Uterus (tissue), 4 donors: ENCODE results near the gene ZFX. TPM values are rescaled to one million over a fixed set of nuclear protein-coding genes. Genes with fewer than 3 reads are reported as not detected.
"Not testable (repeated sequence)": the region's sequence is repeated elsewhere in the genome, so short reads cannot be mapped to it uniquely, and the experiment has no call there.

ENCODE experiments used
- DNase-seq, 2 donors: peaks; one replicate each; pipeline ENCODE4 v3.0.0-alpha.2; 2019 to 2020
- H3K27ac ChIP-seq, 2 donors: fragments of 200-600 bp; sonication (generic); 1 replicate in 1 of 2; 2 replicates in 1 of 2; pipeline ENCODE4 v1.5.1; 2016 to 2018
- H3K27me3 ChIP-seq, 2 donors: fragments of 200-600 bp; sonication (generic); one replicate each; pipeline ENCODE4 v1.5.1; 2018 to 2019; ENCODE audit warnings: control low read depth in 1 of 2
- H3K36me3 ChIP-seq, 2 donors: fragments of 200-600 bp; sonication (generic); one replicate each; pipeline ENCODE4 v1.5.1; 2019; ENCODE audit warnings: control low read depth in 1 of 2
- H3K4me1 ChIP-seq, 2 donors: fragments of 200-600 bp; sonication (generic); one replicate each; pipeline ENCODE4 v1.5.1; 2018 to 2019; ENCODE audit warnings: control low read depth in 1 of 2
- H3K4me3 ChIP-seq, 2 donors: fragments of 200-600 bp; sonication (generic); 1 replicate in 1 of 2; 2 replicates in 1 of 2; pipeline ENCODE4 v1.5.1; 2018 to 2019; ENCODE audit warnings: mild to moderate bottlenecking in 1 of 2
- H3K9me3 ChIP-seq, 2 donors: fragments of 200-600 bp; sonication (generic); one replicate each; pipeline ENCODE4 v1.5.1; 2019; ENCODE audit warnings: control low read depth in 1 of 2
- CTCF ChIP-seq, 4 experiments: fragments of 200-600 bp in 2 of 4; fragments of 450-650 bp in 2 of 4; sonication (generic) in 2 of 4; IDR thresholded peaks; one replicate each; pipeline ENCODE4 v1.5.1; 2016 to 2019; ENCODE audit warnings: antibody characterized with exemption in 4 of 4, mild to moderate bottlenecking in 2 of 4, moderate library complexity in 1 of 4
- POLR2A ChIP-seq, 2 donors: fragments of 450-650 bp; IDR thresholded peaks; one replicate each; pipeline ENCODE4 v1.6.1; 2016; ENCODE audit warnings: antibody characterized with exemption in 2 of 2, mild to moderate bottlenecking in 1 of 2, moderate library complexity in 1 of 2
- intact Hi-C: fragments of 100-400 bp; cut with DNase I; formaldehyde crosslinking; loops from one replicate; pipeline ENCODE4 v1.15.1; 2023; ENCODE audit warnings: low total_unique reads
- total RNA-seq, 4 donors: library from RNA; depleted of rRNA in 3 of 4; stranded (reverse); fragments of >200 nt in 3 of 4; gene quantifications; one replicate each; pipeline versions ENCODE4 v1.1.0 to v1.2.4, GENCODE V29; 2014 to 2023
- donor health status: DM: yes; HTN: yes; CAD: no.

ZFX gene
- total RNA-seq, 4 donors from 2014 or later, result 60.6 to 211 (median 111) TPM

GRCh38 chrX:24124244-24124799 lies 25.2 kb upstream of the ZFX start:
- Histone ChIP-seq H3K27ac (no peak overlapping the region), H3K4me1 (no peaks in the 10 kb centered on the region), H3K4me3 (no peak overlapping the region), H3K27me3 (no peaks in the 10 kb centered on the region), H3K9me3 (no peaks in the 10 kb centered on the region), H3K36me3 (no peaks in the 10 kb centered on the region)
- no peak for DNase-seq
- no peak for TF ChIP-seq CTCF (IDR thresholded peaks at IDR 0.05)
- no peak for TF ChIP-seq POLR2A (IDR thresholded peaks at IDR 0.05)
- intact Hi-C loops, result no loop called here

- Histone ChIP-seq H3K4me3 (no peak overlapping the region), H3K36me3 (no peaks in the 10 kb centered on the region), H3K9me3 (no peaks in the 10 kb centered on the region), H3K27ac (no peak overlapping the region), H3K27me3 (no peaks in the 10 kb centered on the region), H3K4me1 (no peaks in the 10 kb centered on the region)
- intact Hi-C loops, result no loop called here
- no peak for DNase-seq
- TF ChIP-seq CTCF (IDR thresholded peaks at IDR 0.05) (no peak), POLR2A (IDR thresholded peaks at IDR 0.05) (no peak)
Measured at GRCh38 chrX:24125028-24125612, 24.4 kb upstream of the ZFX start.

- Histone ChIP-seq H3K4me1 (no peaks in the 10 kb centered on the region), H3K27me3 (no peaks in the 10 kb centered on the region), H3K36me3 (no peaks in the 10 kb centered on the region), H3K4me3 (no peak overlapping the region), H3K27ac (no peak overlapping the region), H3K9me3 (no peaks in the 10 kb centered on the region)
- no peak for DNase-seq
- no peak for TF ChIP-seq CTCF (IDR thresholded peaks at IDR 0.05)
- TF ChIP-seq POLR2A (IDR thresholded peaks at IDR 0.05), result no peak
- intact Hi-C loops, result no loop called here
Measured at GRCh38 chrX:24131476-24131875, 18.1 kb upstream of the ZFX start.

- Histone ChIP-seq H3K27me3 (no peaks in the 10 kb centered on the region), H3K27ac (no peak overlapping the region), H3K4me1 (no peaks in the 10 kb centered on the region), H3K9me3 (no peaks in the 10 kb centered on the region), H3K36me3 (no peaks in the 10 kb centered on the region), H3K4me3 (no peak overlapping the region)
- no peak for DNase-seq
- TF ChIP-seq CTCF (IDR thresholded peaks at IDR 0.05), result no peak
- TF ChIP-seq POLR2A (IDR thresholded peaks at IDR 0.05), result no peak
- intact Hi-C loops, result no loop called here
Measured at GRCh38 chrX:24133312-24133711, 16.2 kb upstream of the ZFX start.

GRCh38 chrX:24135768-24136167 lies 13.8 kb upstream of the ZFX start:
- intact Hi-C loops, result not testable (repeated sequence)

GRCh38 chrX:24137192-24137591 lies 12.3 kb upstream of the ZFX start:
- intact Hi-C loops, result no loop called here
- Histone ChIP-seq H3K27me3 (no peaks in the 10 kb centered on the region), H3K27ac (no peak overlapping the region), H3K9me3 (no peaks in the 10 kb centered on the region), H3K4me3 (no peak overlapping the region), H3K36me3 (no peaks in the 10 kb centered on the region), H3K4me1 (no peaks in the 10 kb centered on the region)
- no peak for TF ChIP-seq POLR2A (IDR thresholded peaks at IDR 0.05)
- no peak for TF ChIP-seq CTCF (IDR thresholded peaks at IDR 0.05)
- no peak for DNase-seq

More at GRCh38 chrX:24135768-24136167, 13.8 kb upstream of the ZFX start:
- not testable (repeated sequence) for H3K4me3 ChIP-seq, DNase-seq, H3K27ac ChIP-seq, H3K9me3 ChIP-seq, H3K4me1 ChIP-seq, H3K27me3 ChIP-seq, H3K36me3 ChIP-seq

- H3K36me3 ChIP-seq, H3K27me3 ChIP-seq, H3K4me1 ChIP-seq, intact Hi-C loops, H3K27ac ChIP-seq, H3K9me3 ChIP-seq, DNase-seq, H3K4me3 ChIP-seq: not testable (repeated sequence)
Measured at GRCh38 chrX:24143982-24144381, 5.5 kb upstream of the ZFX start.
